GM21526 (cell line): ENCODE measurements around the gene RNF227.
"Not testable (repeated sequence)": the region's sequence is repeated elsewhere in the genome, so short reads cannot be mapped to it uniquely, and the experiment has no call there.

Experiments
- ATAC-seq: cut with Tn5 transposase; IDR thresholded peaks from one replicate; pipeline ENCODE4 v1.9.1; 2021; ENCODE audit warnings: moderate library complexity; ENCODE audit not compliant: unreplicated experiment, low FRiP score

Gene RNF227

GRCh38 chr17:7864995-7865650 is 51.0 kb downstream of the RNF227 start:
- ATAC-seq, result no peak

- not testable (repeated sequence) for ATAC-seq
Observed at GRCh38 chr17:7864384-7864783, 51.7 kb downstream of the RNF227 start.
